UCSD-AML1 (cell line): ENCODE results near the gene RADIL.

Experiments
- DNase-seq: peaks from one replicate; lab custom pipeline; 2025; ENCODE audit not compliant: unreplicated experiment; lab: John Stamatoyannopoulos, UW

The RADIL gene

GRCh38 chr7:4759211-4759610 lies 124.3 kb downstream of the RADIL start:
- DNase-seq: no peak

GRCh38 chr7:4758791-4759190 lies 124.7 kb downstream of the RADIL start:
- no peak for DNase-seq

GRCh38 chr7:4758111-4758510 lies 125.4 kb downstream of the RADIL start:
- DNase-seq: no peak

GRCh38 chr7:4755045-4755444 lies 128.5 kb downstream of the RADIL start:
- DNase-seq: no peak

GRCh38 chr7:4754433-4755010 lies 129.0 kb downstream of the RADIL start:
- DNase-seq: no peak

GRCh38 chr7:4753598-4754432 lies 129.7 kb downstream of the RADIL start:
- DNase-seq: peak; percentile 36

- no peak for DNase-seq
Observed at GRCh38 chr7:4751398-4751947, 132.0 kb downstream of the RADIL start.

GRCh38 chr7:4749798-4750197 lies 133.7 kb downstream of the RADIL start:
- DNase-seq: no peak

GRCh38 chr7:4749363-4749762 lies 134.2 kb downstream of the RADIL start:
- no peak for DNase-seq
